Liver (tissue), 3 donors: ENCODE data around the gene LRP1-AS.

Source experiments
- ATF3 ChIP-seq: IDR thresholded peaks from 2 replicates; pipeline ENCODE4 v1.6.1; 2016; ENCODE audit warnings: antibody characterized with exemption
- CTCF ChIP-seq: fragments of 150-350 bp; IDR thresholded peaks from 2 replicates; pipeline ENCODE4 v1.5.1; 2017; ENCODE audit warnings: improper control_type of control experiment, low read depth, low read length; ENCODE audit not compliant: missing input control
- FOXA1 ChIP-seq: IDR thresholded peaks from 2 replicates; pipeline ENCODE4 v1.6.1; 2016; ENCODE audit warnings: antibody characterized with exemption
- MAX ChIP-seq: IDR thresholded peaks from 2 replicates; pipeline ENCODE4 v1.6.1; 2016; ENCODE audit warnings: antibody characterized with exemption
- RAD21 ChIP-seq, 2 donors: IDR thresholded peaks; 2 replicates each; pipeline ENCODE4 v1.6.1; 2016; ENCODE audit warnings: antibody characterized with exemption in 2 of 2, mild to moderate bottlenecking in 2 of 2
- REST ChIP-seq: IDR thresholded peaks from 2 replicates; pipeline ENCODE4 v1.6.1; 2016; ENCODE audit warnings: antibody characterized with exemption, mild to moderate bottlenecking
- RXRA ChIP-seq, 2 donors: IDR thresholded peaks; 2 replicates each; pipeline ENCODE4 v1.6.1; 2017 to 2018; ENCODE audit warnings: antibody characterized with exemption in 2 of 2, mild to moderate bottlenecking in 1 of 2
- SP1 ChIP-seq: IDR thresholded peaks from 2 replicates; pipeline ENCODE4 v1.6.1; 2018; ENCODE audit warnings: antibody characterized with exemption, mild to moderate bottlenecking
- TAF1 ChIP-seq: conservative IDR thresholded peaks from 2 replicates; pipeline ENCODE4 v1.6.1; 2016; ENCODE audit warnings: antibody characterized with exemption, mild to moderate bottlenecking
- YY1 ChIP-seq: IDR thresholded peaks from 2 replicates; pipeline ENCODE4 v1.6.1; 2016; ENCODE audit warnings: antibody characterized with exemption, mild to moderate bottlenecking
- donor health status: healthy.
- donor health status: healthy.

GRCh38 chr12:57118711-57119271 is 28.6 kb downstream of the LRP1-AS start:
- TF ChIP-seq REST (no peak), CTCF (no peak), TAF1 (no peak), YY1 (no peak), RAD21 (IDR thresholded peaks at IDR 0.05) (no peak), MAX (no peak), SP1 (no peak), ATF3 (no peak), FOXA1 (no peak), RXRA (IDR thresholded peaks at IDR 0.05) (no peak)
